Measurements from ENCODE around the gene CLNK. TPM values are rescaled to one million over a fixed set of nuclear protein-coding genes. Genes with fewer than 3 reads are reported as not detected.

Gene CLNK
- total and polyA plus RNA-seq, 7 donors: 0.01 to 0.09 TPM; not detected in 5

GRCh38 chr4:10552591-10553280 lies 131.8 kb downstream of the CLNK start:
- ATAC-seq: no peak
- Histone ChIP-seq H3K36me3 (ENCODE audit: insufficient read depth in 1 of 2, low read depth in 1 of 2) (no peaks in the 10 kb centered on the region), H3K9me3 (no peaks in the 10 kb centered on the region), H3K4me3 (no peak overlapping the region), H3K27me3 (ENCODE audit: insufficient read depth in 3 of 3, low read length in 2 of 3) (peaks cover 0 to 5% (median 4%) of the 10 kb centered on the region in 3 donors), H3K27ac (no peak overlapping the region), H3K4me1 (no peaks in the 10 kb centered on the region)
- TF ChIP-seq CTCF (IDR thresholded peaks at IDR 0.05): no peak
- no peak for DNase-seq
- intact Hi-C loops (cut with DNase I): loop anchor here in 1 of 2 donors (5.0 kb wide), 1 partner anchor 395 kb away; no protein-coding TSS in a partner anchor
- WGBS, 3 donors: 55 to 63% (median 62%) methylated on average over 13 of the region's 13 CpGs

GRCh38 chr4:10535912-10536311 lies 148.7 kb downstream of the CLNK start:
- intact Hi-C loops (cut with DNase I): loop anchor here in 1 of 2 donors (5.0 kb wide), 1 partner anchor 374 kb away; no protein-coding TSS in a partner anchor
- no peak for ATAC-seq
- Histone ChIP-seq H3K27me3 (ENCODE audit: insufficient read depth in 3 of 3, low read length in 2 of 3) (peaks cover 0 to 5% (median 0%) of the 10 kb centered on the region in 3 donors), H3K36me3 (ENCODE audit: insufficient read depth in 1 of 2, low read depth in 1 of 2) (no peaks in the 10 kb centered on the region), H3K9me3 (no peaks in the 10 kb centered on the region), H3K27ac (no peak overlapping the region), H3K4me3 (no peak overlapping the region), H3K4me1 (no peaks in the 10 kb centered on the region)
- WGBS, 3 donors: 41 to 48% (median 44%) methylated on average over 5 of the region's 5 CpGs
- TF ChIP-seq CTCF (IDR thresholded peaks at IDR 0.05): no peak
- DNase-seq: no peak

GRCh38 chr4:10534820-10535219 lies 149.7 kb downstream of the CLNK start:
- ATAC-seq: no peak
- no peaks in the 10 kb centered on the region for H3K4me1 ChIP-seq

GRCh38 chr4:10532155-10532554 lies 152.4 kb downstream of the CLNK start:
- ATAC-seq: no peak
- 32 to 41% (median 38%) methylated on average over 2 of the region's 2 CpGs for whole genome bisulfite sequencing, 3 donors
- no peaks in the 10 kb centered on the region for H3K4me1 ChIP-seq
- no peak overlapping the region for H3K27ac ChIP-seq
- H3K27me3 ChIP-seq (ENCODE audit: insufficient read depth in 3 of 3, low read length in 2 of 3): peaks cover 0 to 2% (median 0%) of the 10 kb centered on the region in 3 donors
- DNase-seq: no peak
- no peaks in the 10 kb centered on the region for H3K36me3 ChIP-seq (ENCODE audit: insufficient read depth in 1 of 2, low read depth in 1 of 2)
- TF ChIP-seq CTCF (IDR thresholded peaks at IDR 0.05): no peak
- H3K4me3 ChIP-seq: no peak overlapping the region
- H3K9me3 ChIP-seq: no peaks in the 10 kb centered on the region
- intact Hi-C loops (cut with DNase I): no loop called here

More at GRCh38 chr4:10534820-10535219, 149.7 kb downstream of the CLNK start:
- Histone ChIP-seq H3K27me3 (ENCODE audit: insufficient read depth in 3 of 3, low read length in 2 of 3) (peaks cover 0 to 2% (median 0%) of the 10 kb centered on the region in 3 donors), H3K9me3 (no peaks in the 10 kb centered on the region), H3K4me3 (no peak overlapping the region), H3K27ac (no peak overlapping the region), H3K36me3 (ENCODE audit: insufficient read depth in 1 of 2, low read depth in 1 of 2) (no peaks in the 10 kb centered on the region)
- TF ChIP-seq CTCF (IDR thresholded peaks at IDR 0.05): no peak
- intact Hi-C loops (cut with DNase I): loop anchor here in 1 of 2 donors (5.0 kb wide), 1 partner anchor 373 kb away; no protein-coding TSS in a partner anchor
- no peak for DNase-seq
- 85 to 87% (median 85%) methylated on average over 6 of the region's 6 CpGs for WGBS, 3 donors

All from psoas muscle (tissue), 8 donors.